Measurements from ENCODE around the gene USP34. TPM values are rescaled to one million over a fixed set of nuclear protein-coding genes. Genes with fewer than 3 reads are reported as not detected.
"Not testable (repeated sequence)": the region's sequence is repeated elsewhere in the genome, so short reads cannot be mapped to it uniquely, and the experiment has no call there.

Gene USP34
- total and polyA plus RNA-seq, 2 of the 4 experiments (the other 2 are of a cell fraction): 34.7 to 128 TPM

GRCh38 chr2:61456070-61456745, 14.7 kb downstream of the USP34 start:
- no peak overlapping the region for H2BK15ac ChIP-seq (ENCODE audit: low read depth, low read length)
- H3K9ac ChIP-seq (ENCODE audit: low read depth, low read length): no peak overlapping the region
- TF ChIP-seq CHD1 (IDR thresholded peaks at IDR 0.05; ENCODE audit: low read depth, low read length) (no peak), RFX5 (IDR thresholded peaks at IDR 0.05; ENCODE audit: low read depth, low read length) (no peak), RCOR1 (IDR thresholded peaks at IDR 0.05; ENCODE audit: insufficient replicate concordance, low read length) (no peak)
- intact Hi-C loops (cut with micrococcal nuclease): no loop called here
- ATAC-seq (ENCODE audit: low read depth) (no peak), DNase-seq (no peak)
- H2AK5ac ChIP-seq (ENCODE audit: low read depth, low read length): no peak overlapping the region
- dilution Hi-C loops (cut with HindIII; ENCODE audit: low sequenced_read_pairs, unreplicated experiment): no loop called here
- in situ Hi-C loops (cut with MboI; ENCODE audit: low sequenced_read_pairs): no loop called here
- H3K79me1 ChIP-seq (ENCODE audit: low read depth in 1 of 2, low read length in 2 of 2): peaks cover 14 to 61% of the 10 kb centered on the region in 2 experiments; a peak in 3 of 4 replicates
- no peak overlapping the region for H2AFZ ChIP-seq (replicated peaks; ENCODE audit: low read length, poor library complexity)
- no peak overlapping the region for H3K4me2 ChIP-seq (ENCODE audit: low read depth, low read length)
- H4K20me1 ChIP-seq (ENCODE audit: insufficient read depth, low read length): peaks cover 65% of the 10 kb centered on the region
- no peak overlapping the region for H4K5ac ChIP-seq (ENCODE audit: low read depth, low read length)
- no peak overlapping the region for H2BK20ac ChIP-seq (ENCODE audit: low read depth, low read length)
- no peak overlapping the region for H3K18ac ChIP-seq (ENCODE audit: low read depth, low read length)
- H3K27me3 ChIP-seq (ENCODE audit: control insufficient read depth, insufficient read depth, low read length): no peaks in the 10 kb centered on the region
- peaks cover 3% of the 10 kb centered on the region; the same call in 1 of the 2 replicates for H3K4me1 ChIP-seq (ENCODE audit: control insufficient read depth, insufficient read depth, low read length)
- H4K8ac ChIP-seq (ENCODE audit: low read depth in 2 of 2, low read length in 2 of 2): no peak overlapping the region
- ChIA-PET POLR2A (ENCODE audit: unreplicated experiment) (no interaction called here), CTCF (no interaction called here)
- no peaks in the 10 kb centered on the region for H3K9me3 ChIP-seq (ENCODE audit: control insufficient read depth, insufficient read depth, low read length)
- no peak overlapping the region for H3K56ac ChIP-seq (ENCODE audit: extremely low read depth, insufficient read depth, low read length)
- H2BK120ac ChIP-seq (ENCODE audit: low read depth, low read length): no peak overlapping the region
- H3K36me3 ChIP-seq (ENCODE audit: control insufficient read depth, insufficient read depth, low read length): peaks cover 3% of the 10 kb centered on the region; the same call in 1 of the 2 replicates
- H3K4ac ChIP-seq (ENCODE audit: low read depth, low read length): no peak overlapping the region
- H3K23ac ChIP-seq (ENCODE audit: low read depth, low read length): no peak overlapping the region
- H2AK9ac ChIP-seq (replicated peaks; ENCODE audit: low read depth, low read length, poor library complexity): no peak overlapping the region
- no peak overlapping the region for H3K14ac ChIP-seq (replicated peaks; ENCODE audit: low read depth, low read length)
- H3K27ac ChIP-seq (ENCODE audit: insufficient read depth, low read length): no peak overlapping the region
- no peak overlapping the region for H4K91ac ChIP-seq (ENCODE audit: insufficient read depth, low read depth, low read length)
- no TSS peak for BruUV-seq (replicated peaks)
- WGBS, 2 experiments (ENCODE audit: extremely low coverage in 2 of 2, insufficient read length in 1 of 2): no CpG with 5 or more reads among the region's 5 CpGs
- H3K9me1 ChIP-seq (ENCODE audit: insufficient read depth, low read length): no peaks in the 10 kb centered on the region
- H3K4me3 ChIP-seq (ENCODE audit: insufficient read depth, low read depth, low read length): no peak overlapping the region
- H2BK5ac ChIP-seq (ENCODE audit: low read depth, low read length, poor library complexity, severe bottlenecking): no peak overlapping the region

- H3K9me3 ChIP-seq (ENCODE audit: control insufficient read depth, insufficient read depth, low read length); H3K4me3 ChIP-seq (ENCODE audit: insufficient read depth, low read depth, low read length); H3K18ac ChIP-seq (ENCODE audit: low read depth, low read length); ATAC-seq (ENCODE audit: low read depth); H2BK15ac ChIP-seq (ENCODE audit: low read depth, low read length); CTCF ChIA-PET; BruUV-seq (replicated peaks); H2BK20ac ChIP-seq (ENCODE audit: low read depth, low read length); POLR2A ChIA-PET (ENCODE audit: unreplicated experiment); H3K23ac ChIP-seq (ENCODE audit: low read depth, low read length); H4K8ac ChIP-seq (ENCODE audit: low read depth in 2 of 2, low read length in 2 of 2); H2AFZ ChIP-seq (replicated peaks; ENCODE audit: low read length, poor library complexity); H2AK9ac ChIP-seq (replicated peaks; ENCODE audit: low read depth, low read length, poor library complexity); H3K4ac ChIP-seq (ENCODE audit: low read depth, low read length); in situ Hi-C loops (cut with MboI; ENCODE audit: low sequenced_read_pairs); H4K91ac ChIP-seq (ENCODE audit: insufficient read depth, low read depth, low read length); H2BK120ac ChIP-seq (ENCODE audit: low read depth, low read length); H2AK5ac ChIP-seq (ENCODE audit: low read depth, low read length); H3K14ac ChIP-seq (replicated peaks; ENCODE audit: low read depth, low read length); intact Hi-C loops (cut with micrococcal nuclease); dilution Hi-C loops (cut with HindIII; ENCODE audit: low sequenced_read_pairs, unreplicated experiment); H3K56ac ChIP-seq (ENCODE audit: extremely low read depth, insufficient read depth, low read length); H3K9ac ChIP-seq (ENCODE audit: low read depth, low read length); H3K27ac ChIP-seq (ENCODE audit: insufficient read depth, low read length); DNase-seq; H3K4me2 ChIP-seq (ENCODE audit: low read depth, low read length); H4K5ac ChIP-seq (ENCODE audit: low read depth, low read length); H3K9me1 ChIP-seq (ENCODE audit: insufficient read depth, low read length); H3K4me1 ChIP-seq (ENCODE audit: control insufficient read depth, insufficient read depth, low read length); H2BK5ac ChIP-seq (ENCODE audit: low read depth, low read length, poor library complexity, severe bottlenecking); H3K36me3 ChIP-seq (ENCODE audit: control insufficient read depth, insufficient read depth, low read length); H3K27me3 ChIP-seq (ENCODE audit: control insufficient read depth, insufficient read depth, low read length): not testable (repeated sequence)
- WGBS, 2 experiments (ENCODE audit: extremely low coverage in 2 of 2, insufficient read length in 1 of 2): no CpG with 5 or more reads among the region's 8 CpGs
- H4K20me1 ChIP-seq (ENCODE audit: insufficient read depth, low read length): peaks cover 71% of the 10 kb centered on the region
- H3K79me1 ChIP-seq (ENCODE audit: low read depth in 1 of 2, low read length in 2 of 2): peaks cover 18 to 63% of the 10 kb centered on the region in 2 experiments; a peak in 3 of 4 replicates
Measured at GRCh38 chr2:61454972-61455371, 15.9 kb downstream of the USP34 start.

All from IMR-90 (cell line).